ENCODE measurements around the gene RAPGEF4. TPM values are rescaled to one million over a fixed set of nuclear protein-coding genes. Genes with fewer than 3 reads are reported as not detected.

RAPGEF4 gene
- total RNA-seq, 4 donors from 2014 or later = 2.5 to 7.9 (median 4.6) TPM

GRCh38 chr2:172947461-172948153 lies 212.0 kb downstream of the RAPGEF4 start:
- 69 to 76% methylated on average over 3 of the region's 3 CpGs for WGBS, 2 donors (ENCODE audit: low coverage in 1 of 2)
- Histone ChIP-seq H3K4me3 (no peak overlapping the region), H3K36me3 (no peaks in the 10 kb centered on the region), H3K4me1 (no peaks in the 10 kb centered on the region), H3K9me3 (no peaks in the 10 kb centered on the region), H3K27ac (no peak overlapping the region), H3K27me3 (no peaks in the 10 kb centered on the region)
- no peak for ATAC-seq
- TF ChIP-seq CTCF (IDR thresholded peaks at IDR 0.05) (no peak), EP300 (IDR thresholded peaks at IDR 0.05) (no peak), POLR2AphosphoS5 (IDR thresholded peaks at IDR 0.05) (no peak), POLR2A (IDR thresholded peaks at IDR 0.05) (no peak)

- no peaks in the 10 kb centered on the region for H3K36me3 ChIP-seq
- no peak for ATAC-seq
- no peak for TF ChIP-seq POLR2A (IDR thresholded peaks at IDR 0.05)
- peaks cover 0 to 5% (median 3%) of the 10 kb centered on the region in 3 donors for H3K4me1 ChIP-seq
- no peaks in the 10 kb centered on the region for H3K9me3 ChIP-seq
- no peak overlapping the region for H3K4me3 ChIP-seq
- H3K27me3 ChIP-seq = no peaks in the 10 kb centered on the region
- no peak overlapping the region for H3K27ac ChIP-seq
These were observed 213.9 kb downstream of the RAPGEF4 start for GRCh38 chr2:172949522-172949921.

GRCh38 chr2:172950565-172950964 lies 214.9 kb downstream of the RAPGEF4 start:
- peaks cover 0 to 5% (median 3%) of the 10 kb centered on the region in 3 donors for H3K4me1 ChIP-seq
- H3K9me3 ChIP-seq = no peaks in the 10 kb centered on the region
- H3K27me3 ChIP-seq = no peaks in the 10 kb centered on the region
- TF ChIP-seq CTCF (IDR thresholded peaks at IDR 0.05) (no peak), EP300 (IDR thresholded peaks at IDR 0.05) (no peak), POLR2A (IDR thresholded peaks at IDR 0.05) (no peak), POLR2AphosphoS5 (IDR thresholded peaks at IDR 0.05) (no peak)
- no peak overlapping the region for H3K27ac ChIP-seq
- ATAC-seq = no peak
- H3K4me3 ChIP-seq = no peak overlapping the region
- H3K36me3 ChIP-seq = no peaks in the 10 kb centered on the region

- no peak for ATAC-seq
- TF ChIP-seq EP300 (IDR thresholded peaks at IDR 0.05) (no peak), POLR2AphosphoS5 (IDR thresholded peaks at IDR 0.05) (no peak), POLR2A (IDR thresholded peaks at IDR 0.05) (no peak), CTCF (IDR thresholded peaks at IDR 0.05) (no peak)
- Histone ChIP-seq H3K27ac (no peak overlapping the region), H3K4me1 (peaks cover 0 to 5% (median 3%) of the 10 kb centered on the region in 3 donors), H3K36me3 (no peaks in the 10 kb centered on the region), H3K27me3 (no peaks in the 10 kb centered on the region), H3K4me3 (no peak overlapping the region), H3K9me3 (no peaks in the 10 kb centered on the region)
- WGBS, 2 donors (ENCODE audit: low coverage in 1 of 2) = 94 to 100% methylated on average over 2 of the region's 2 CpGs
These were observed 215.9 kb downstream of the RAPGEF4 start for GRCh38 chr2:172951554-172951953.

- Histone ChIP-seq H3K27ac (no peak overlapping the region), H3K4me3 (no peak overlapping the region), H3K36me3 (no peaks in the 10 kb centered on the region), H3K4me1 (peaks cover 0 to 5% (median 3%) of the 10 kb centered on the region in 3 donors), H3K9me3 (no peaks in the 10 kb centered on the region), H3K27me3 (no peaks in the 10 kb centered on the region)
- ATAC-seq = no peak
- no peak for TF ChIP-seq CTCF (IDR thresholded peaks at IDR 0.05)
- no peak for TF ChIP-seq POLR2AphosphoS5 (IDR thresholded peaks at IDR 0.05)
- no peak for TF ChIP-seq EP300 (IDR thresholded peaks at IDR 0.05)
- TF ChIP-seq POLR2A (IDR thresholded peaks at IDR 0.05) = no peak
- no CpG with 5 or more reads among the region's 1 CpG for WGBS, 2 donors (ENCODE audit: low coverage in 1 of 2)
These were observed 217.8 kb downstream of the RAPGEF4 start for GRCh38 chr2:172953411-172953810.

Measured in gastroesophageal sphincter (tissue), 4 donors.